Stimulated activated CD4-positive, alpha-beta T cell treated with anti-CD3 and anti-CD28 coated beads, Interleukin-15, amount 100 ng/mL, for 24 hours (primary cell): ENCODE measurements around the gene CTNND2.

Experiments used
- DNase-seq: peaks from one replicate; pipeline ENCODE4 v3.0.0-alpha.2; 2020

CTNND2 gene

GRCh38 chr5:11224436-11225187, 679.6 kb downstream of the CTNND2 start:
- DNase-seq, result no peak

GRCh38 chr5:11222169-11222568, 682.1 kb downstream of the CTNND2 start:
- no peak for DNase-seq

GRCh38 chr5:11214864-11215644, 689.2 kb downstream of the CTNND2 start:
- DNase-seq, result no peak

- no peak for DNase-seq
Measured at GRCh38 chr5:11212706-11213105, 691.5 kb downstream of the CTNND2 start.

GRCh38 chr5:11197726-11198125, 706.5 kb downstream of the CTNND2 start:
- DNase-seq, result no peak

GRCh38 chr5:11191673-11192072, 712.6 kb downstream of the CTNND2 start:
- DNase-seq, result no peak

GRCh38 chr5:11182441-11183080, 721.7 kb downstream of the CTNND2 start:
- DNase-seq, result no peak

GRCh38 chr5:11181940-11182339, 722.3 kb downstream of the CTNND2 start:
- no peak for DNase-seq

GRCh38 chr5:11180890-11181289, 723.4 kb downstream of the CTNND2 start:
- no peak for DNase-seq

- DNase-seq, result no peak
Measured at GRCh38 chr5:11177999-11178711, 726.1 kb downstream of the CTNND2 start.

- DNase-seq, result no peak
Measured at GRCh38 chr5:11174591-11174990, 729.7 kb downstream of the CTNND2 start.

GRCh38 chr5:11172484-11172883, 731.8 kb downstream of the CTNND2 start:
- no peak for DNase-seq

GRCh38 chr5:11171236-11171635, 733.0 kb downstream of the CTNND2 start:
- DNase-seq, result no peak

- DNase-seq, result no peak
Measured at GRCh38 chr5:11166923-11167322, 737.3 kb downstream of the CTNND2 start.

- DNase-seq, result no peak
Measured at GRCh38 chr5:11164531-11165294, 739.5 kb downstream of the CTNND2 start.

- DNase-seq, result no peak
Measured at GRCh38 chr5:11157132-11157531, 747.1 kb downstream of the CTNND2 start.

GRCh38 chr5:11153670-11154382, 750.4 kb downstream of the CTNND2 start:
- DNase-seq, result no peak

- DNase-seq, result no peak
Measured at GRCh38 chr5:11152368-11152767, 751.9 kb downstream of the CTNND2 start.

GRCh38 chr5:11150976-11151375, 753.3 kb downstream of the CTNND2 start:
- DNase-seq, result no peak

- no peak for DNase-seq
Measured at GRCh38 chr5:11148810-11149539, 755.3 kb downstream of the CTNND2 start.

- no peak for DNase-seq
Measured at GRCh38 chr5:11146171-11146570, 758.1 kb downstream of the CTNND2 start.
